H9 (cell line): ENCODE measurements around the gene GALNT2. TPM values are rescaled to one million over a fixed set of nuclear protein-coding genes. Genes with fewer than 3 reads are reported as not detected.

Source experiments
- DNase-seq: peaks from one replicate; pipeline ENCODE4 v3.0.0-alpha.2; 2017
- H2AFZ ChIP-seq: one replicate; pipeline ENCODE4 v1.6.1; 2013; ENCODE audit warnings: mild to moderate bottlenecking, low read length, control low read depth, moderate library complexity
- H2AK5ac ChIP-seq: 2 replicates; pipeline ENCODE4 v1.6.1; 2013; ENCODE audit warnings: low read length, control low read depth, mixed read lengths; ENCODE audit not compliant: insufficient read length
- H2BK120ac ChIP-seq: one replicate; pipeline ENCODE4 v1.6.1; 2013; ENCODE audit warnings: low read depth, mild to moderate bottlenecking, low read length, control low read depth, inconsistent platforms; ENCODE audit not compliant: poor library complexity, severe bottlenecking
- H2BK12ac ChIP-seq: 2 replicates; pipeline ENCODE4 v1.6.1; 2013; ENCODE audit warnings: low read length, control low read depth, mixed read lengths, low read depth; ENCODE audit not compliant: insufficient read length
- H2BK15ac ChIP-seq: 2 replicates; pipeline ENCODE4 v1.6.1; 2013; ENCODE audit warnings: low read depth, low read length, control low read depth
- H2BK20ac ChIP-seq: one replicate; pipeline ENCODE4 v1.6.1; 2013; ENCODE audit warnings: low read depth, mild to moderate bottlenecking, low read length, control low read depth, inconsistent platforms; ENCODE audit not compliant: poor library complexity, severe bottlenecking
- H2BK5ac ChIP-seq: 2 replicates; pipeline ENCODE4 v1.6.1; 2013; ENCODE audit warnings: low read length, control low read depth, mixed read lengths; ENCODE audit not compliant: insufficient read length
- H3K14ac ChIP-seq: 2 replicates; pipeline ENCODE4 v1.6.1; 2013; ENCODE audit warnings: low read length, control low read depth; ENCODE audit not compliant: insufficient read depth
- H3K18ac ChIP-seq: 2 replicates; pipeline ENCODE4 v1.6.1; 2013; ENCODE audit warnings: low read depth, mild to moderate bottlenecking, mixed read lengths, low read length, control low read depth; ENCODE audit not compliant: insufficient read length
- H3K23ac ChIP-seq: 2 replicates; pipeline ENCODE4 v1.6.1; 2013; ENCODE audit warnings: low read length, control low read depth, mixed read lengths, low read depth; ENCODE audit not compliant: insufficient read length
- H3K23me2 ChIP-seq: 2 replicates; pipeline ENCODE4 v1.6.1; 2013; ENCODE audit warnings: low read depth, mild to moderate bottlenecking, mixed read lengths, low read length, control low read depth; ENCODE audit not compliant: insufficient read length, poor library complexity, severe bottlenecking
- H3K27ac ChIP-seq: 2 replicates; pipeline ENCODE4 v1.5.1; 2013; ENCODE audit warnings: low read length, control low read depth, mixed read lengths, low read depth; ENCODE audit not compliant: insufficient read length
- H3K27me3 ChIP-seq: 2 replicates; pipeline ENCODE4 v1.6.1; 2013; ENCODE audit warnings: low read length, control low read depth, inconsistent platforms; ENCODE audit not compliant: insufficient read depth
- H3K4ac ChIP-seq: 2 replicates; pipeline ENCODE4 v1.6.1; 2013; ENCODE audit warnings: low read depth, mild to moderate bottlenecking, control low read depth, inconsistent platforms, low read length, moderate library complexity
- H3K4me1 ChIP-seq: 2 replicates; pipeline ENCODE4 v1.6.1; 2013; ENCODE audit warnings: low read length, control low read depth, inconsistent platforms; ENCODE audit not compliant: insufficient read depth
- H3K4me2 ChIP-seq: 2 replicates; pipeline ENCODE4 v1.6.1; 2013; ENCODE audit warnings: low read length, control low read depth, mixed read lengths; ENCODE audit not compliant: insufficient read length, insufficient read depth
- H3K56ac ChIP-seq: 2 replicates; pipeline ENCODE4 v1.6.1; 2013; ENCODE audit warnings: low read depth, mild to moderate bottlenecking, mixed read lengths, low read length, control low read depth; ENCODE audit not compliant: insufficient read length
- H3K79me1 ChIP-seq: 2 replicates; pipeline ENCODE4 v1.6.1; 2013; ENCODE audit warnings: low read depth, mild to moderate bottlenecking, moderate library complexity, low read length, control low read depth, inconsistent platforms; ENCODE audit not compliant: insufficient read depth, poor library complexity, severe bottlenecking
- H3K79me2 ChIP-seq: 2 replicates; pipeline ENCODE4 v1.6.1; 2013; ENCODE audit warnings: low read length, control low read depth, inconsistent platforms; ENCODE audit not compliant: insufficient read depth
- H3K9ac ChIP-seq: 2 replicates; pipeline ENCODE4 v1.6.1; 2013; ENCODE audit warnings: low read length, control low read depth, mixed read lengths; ENCODE audit not compliant: insufficient read length; ENCODE audit errors: extremely low read depth
- H3K9me3 ChIP-seq: one replicate; pipeline ENCODE4 v1.6.1; 2013; ENCODE audit warnings: low read depth, low read length, inconsistent platforms; ENCODE audit not compliant: control insufficient read depth
- H3T11ph ChIP-seq: one replicate; pipeline ENCODE4 v1.6.1; 2013; ENCODE audit warnings: mild to moderate bottlenecking, low read length, control low read depth, inconsistent platforms
- H4K20me1 ChIP-seq: one replicate; pipeline ENCODE4 v1.6.1; 2013; ENCODE audit not compliant: control insufficient read depth, insufficient read length, insufficient read depth
- H4K5ac ChIP-seq: 2 replicates; pipeline ENCODE4 v1.6.1; 2013; ENCODE audit warnings: low read depth, mild to moderate bottlenecking, mixed read lengths, low read length, control low read depth; ENCODE audit not compliant: insufficient read length
- H4K8ac ChIP-seq: replicated peaks from 2 replicates; pipeline ENCODE4 v1.6.1; 2013; ENCODE audit warnings: low read length, control low read depth, mixed read lengths, low read depth; ENCODE audit not compliant: insufficient read length
- H4K91ac ChIP-seq: 2 replicates; pipeline ENCODE4 v1.6.1; 2013; ENCODE audit warnings: low read depth, mild to moderate bottlenecking, moderate library complexity, mixed read lengths, low read length, control low read depth; ENCODE audit not compliant: insufficient read length
- H3K27ac Mint-ChIP-seq, 3 experiments: 2 replicates in 2 of 3; 3 replicates in 1 of 3; pipeline ENCODE4 v1.8.0; 2020 to 2021; ENCODE audit warnings: mixed read lengths in 3 of 3, mild to moderate bottlenecking in 1 of 3, moderate library complexity in 1 of 3
- H3K27me3 Mint-ChIP-seq: 2 replicates; pipeline ENCODE4 v1.8.0; 2021; ENCODE audit warnings: low read depth, mild to moderate bottlenecking, moderate library complexity, mixed read lengths
- H3K36me3 Mint-ChIP-seq, 3 experiments: 2 replicates in 2 of 3; 3 replicates in 1 of 3; pipeline ENCODE4 v1.8.0; 2020 to 2021; ENCODE audit warnings: low read depth in 3 of 3, mixed read lengths in 3 of 3; ENCODE audit not compliant: insufficient read depth in 1 of 3
- H3K4me1 Mint-ChIP-seq, 2 experiments: 2 replicates each; pipeline ENCODE4 v1.8.0; 2020; ENCODE audit warnings: mixed read lengths in 2 of 2
- H3K4me3 Mint-ChIP-seq, 2 experiments: 2 replicates in 1 of 2; 3 replicates in 1 of 2; pipeline ENCODE4 v1.8.0; 2020 to 2021; ENCODE audit warnings: mild to moderate bottlenecking in 2 of 2, mixed read lengths in 2 of 2, moderate library complexity in 1 of 2
- H3K9me3 Mint-ChIP-seq, 2 experiments: 2 replicates in 1 of 2; 3 replicates in 1 of 2; pipeline ENCODE4 v1.8.0; 2020; ENCODE audit warnings: mild to moderate bottlenecking in 2 of 2, mixed read lengths in 2 of 2, moderate library complexity in 1 of 2
- CTCF ChIP-seq: fragments of 200-600 bp; sonication (generic); conservative IDR thresholded peaks from 3 replicates; pipeline ENCODE4 v1.8.0; 2021; ENCODE audit warnings: antibody characterized with exemption, mild to moderate bottlenecking
- WGBS: extraction: QIAGEN DNeasy Blood & Tissue Kit; methylation state at CpG from one replicate; pipeline ENCODE4 v1.1.7; 2013; ENCODE audit warnings: missing lambda C conversion rate, low lambda C conversion rate, mixed read lengths; ENCODE audit not compliant: insufficient read length; ENCODE audit errors: extremely low coverage; 5-methylcytosine and 5-hydroxymethylcytosine counted together
- total RNA-seq: library from RNA; stranded (reverse); gene quantifications from 2 replicates; pipeline ENCODE4 v1.2.1, GENCODE V29; 2021

GALNT2 gene
- total RNA-seq, 1 experiment from 2014 or later = 57.6 TPM

GRCh38 chr1:230117694-230118093 lies 50.7 kb downstream of the GALNT2 start:
- Histone ChIP-seq H2BK120ac (no peak overlapping the region), H4K20me1 (no peaks in the 10 kb centered on the region), H3K9ac (no peak overlapping the region), H2BK12ac (no peak overlapping the region), H3K4ac (no peak overlapping the region), H2AFZ (no peak overlapping the region), H3T11ph (no peak overlapping the region), H3K14ac (no peak overlapping the region), H3K18ac (no peak overlapping the region), H2BK20ac (no peak overlapping the region), H3K4me1 (peaks cover 8% of the 10 kb centered on the region; the same call in 1 of the 2 replicates), H2AK5ac (no peak overlapping the region), H3K79me1 (no peaks in the 10 kb centered on the region), H3K79me2 (peaks cover 3% of the 10 kb centered on the region; the same call in 1 of the 2 replicates), H3K56ac (no peak overlapping the region), H3K27ac (no peak overlapping the region), H4K91ac (no peak overlapping the region), H3K27me3 (no peaks in the 10 kb centered on the region), H3K4me2 (no peak overlapping the region), H4K8ac (no peak overlapping the region), H3K9me3 (no peaks in the 10 kb centered on the region), H2BK15ac (no peak overlapping the region), H4K5ac (no peak overlapping the region), H3K23me2 (no peaks in the 10 kb centered on the region), H3K23ac (no peak overlapping the region), H2BK5ac (no peak overlapping the region)
- no peaks in the 10 kb centered on the region for H3K9me3 Mint-ChIP-seq
- peaks cover 11 to 20% (median 12%) of the 10 kb centered on the region in 3 experiments; a peak in 4 of 7 replicates for H3K36me3 Mint-ChIP-seq
- no peak for DNase-seq
- WGBS = no CpG with 5 or more reads among the region's 6 CpGs
- H3K4me3 Mint-ChIP-seq = no peak overlapping the region
- peaks cover 39 to 52% of the 10 kb centered on the region in 2 experiments for H3K4me1 Mint-ChIP-seq
- no peak overlapping the region for H3K27ac Mint-ChIP-seq
- no peak for TF ChIP-seq CTCF
- H3K27me3 Mint-ChIP-seq = no peaks in the 10 kb centered on the region
